Epidermal melanocyte (primary cell): ENCODE results near the gene CAPN5.

Experiments
- DNase-seq: peaks from one replicate; pipeline ENCODE4 v3.0.0; 2011; ENCODE audit warnings: low spot score; ENCODE audit not compliant: insufficient read length

Gene CAPN5

DNA sequence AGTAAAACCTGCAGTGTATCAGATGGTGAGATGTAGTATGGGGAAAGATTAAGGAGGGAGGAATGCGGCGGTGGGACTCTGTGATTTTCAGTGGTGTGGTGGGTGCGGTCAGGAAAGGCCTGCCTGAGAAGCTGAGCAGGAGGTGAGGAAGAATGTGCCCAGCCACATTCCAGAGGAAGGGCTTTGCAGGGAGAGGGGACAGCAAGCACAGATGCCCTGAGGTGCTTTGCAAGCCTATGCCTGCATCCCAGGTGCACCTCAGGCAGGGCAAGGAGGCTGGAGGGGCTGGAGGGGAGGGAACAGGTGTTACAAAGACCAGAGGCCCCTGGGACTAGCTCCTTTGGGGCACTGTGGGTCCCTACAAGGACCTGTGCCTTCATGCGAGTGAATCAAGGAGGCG, 103.3 kb downstream of the CAPN5 start:
- DNase-seq = no peak

DNA sequence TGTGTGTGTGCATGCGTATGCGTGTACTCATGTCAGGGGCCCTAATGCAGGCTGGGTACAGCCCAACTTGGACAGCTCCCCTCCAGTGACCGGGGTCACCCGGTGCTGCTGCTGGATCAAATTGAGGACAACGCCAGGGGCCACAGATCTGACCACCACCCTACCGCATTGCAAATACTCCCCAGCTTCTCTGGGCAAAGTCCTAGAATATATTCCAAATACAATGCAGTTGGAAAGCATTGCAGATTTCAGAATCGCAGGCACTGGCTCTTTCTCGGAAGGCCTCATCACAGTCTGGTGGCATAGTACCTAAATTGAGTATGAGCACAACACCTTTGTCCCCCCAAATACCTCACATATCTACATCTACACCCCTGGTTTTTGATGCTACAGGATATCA, 104.5 kb downstream of the CAPN5 start:
- DNase-seq = no peak

DNA sequence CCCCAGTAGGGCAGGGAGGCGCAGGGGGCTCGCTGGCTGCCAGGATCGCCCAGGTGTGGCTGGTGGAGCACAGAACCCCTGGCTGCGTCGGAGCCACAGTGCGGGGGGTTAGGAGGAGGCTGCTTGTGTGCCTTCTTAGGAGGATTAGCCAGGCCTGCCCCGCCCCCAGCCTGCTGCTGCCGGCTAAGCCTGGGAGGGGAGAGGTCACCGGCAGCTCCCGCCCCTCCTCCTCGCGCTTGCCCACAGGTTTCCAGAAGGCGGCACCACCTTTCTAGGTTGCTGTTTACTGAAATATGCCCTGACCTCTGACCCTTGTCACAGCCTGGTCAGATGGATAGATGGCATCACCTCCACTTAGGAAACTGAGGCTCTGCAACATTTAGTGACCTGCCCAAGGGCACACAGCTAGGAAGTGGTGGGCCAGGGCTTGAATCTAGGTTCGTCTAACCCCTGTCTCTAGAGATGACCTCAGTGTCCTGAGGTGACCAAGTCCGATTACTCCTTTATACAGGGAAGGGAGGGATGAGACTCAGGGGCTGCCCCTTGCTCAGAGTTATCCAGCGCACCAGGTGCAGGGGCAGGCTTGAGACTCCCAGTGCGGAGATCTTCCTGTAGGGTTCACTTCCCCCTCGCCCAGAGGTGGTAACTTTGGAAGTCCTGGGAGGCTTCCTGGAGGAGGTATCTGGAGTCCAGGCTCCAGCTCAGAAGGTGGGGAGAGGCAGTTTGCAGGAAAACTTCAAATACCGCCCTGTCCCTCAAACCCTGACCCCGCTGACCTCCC, 105.3 kb downstream of the CAPN5 start:
- no peak for DNase-seq

DNA sequence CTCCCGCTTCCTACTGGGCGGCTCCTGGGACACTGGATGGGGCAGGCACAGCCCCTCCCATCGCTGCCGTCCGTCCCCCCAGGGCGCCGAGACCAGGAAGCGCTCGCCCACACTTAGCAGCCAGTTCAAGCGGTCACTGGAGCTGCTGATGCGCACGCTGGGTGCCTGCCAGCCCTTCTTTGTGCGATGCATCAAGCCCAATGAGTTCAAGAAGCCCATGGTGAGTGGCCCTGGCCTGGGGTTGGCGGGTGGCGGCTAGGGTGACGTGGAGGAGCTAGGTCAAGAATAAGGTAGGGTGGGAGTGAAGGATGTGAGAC, 105.9 kb downstream of the CAPN5 start:
- no peak for DNase-seq

DNA sequence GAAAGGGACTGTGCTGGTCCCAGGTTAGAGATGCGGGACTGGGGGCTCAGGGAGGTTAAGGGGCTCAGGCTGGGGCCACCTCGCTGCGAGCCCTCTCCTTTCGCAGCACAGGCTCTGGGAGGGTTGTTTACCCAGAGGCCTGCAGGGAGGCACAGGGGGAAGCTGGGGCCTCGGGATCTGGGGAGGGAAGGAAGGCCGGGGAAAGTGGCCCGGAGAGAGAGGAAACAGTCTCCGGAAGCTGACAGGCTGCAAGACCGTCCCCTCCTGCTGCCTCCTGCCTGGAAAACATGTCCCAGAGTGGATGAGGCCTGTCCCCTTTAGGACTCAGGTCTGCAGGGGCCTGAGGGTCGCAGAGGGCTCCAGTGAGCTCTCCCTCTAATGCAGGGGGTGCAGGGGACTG, 106.7 kb downstream of the CAPN5 start:
- DNase-seq = no peak

DNA sequence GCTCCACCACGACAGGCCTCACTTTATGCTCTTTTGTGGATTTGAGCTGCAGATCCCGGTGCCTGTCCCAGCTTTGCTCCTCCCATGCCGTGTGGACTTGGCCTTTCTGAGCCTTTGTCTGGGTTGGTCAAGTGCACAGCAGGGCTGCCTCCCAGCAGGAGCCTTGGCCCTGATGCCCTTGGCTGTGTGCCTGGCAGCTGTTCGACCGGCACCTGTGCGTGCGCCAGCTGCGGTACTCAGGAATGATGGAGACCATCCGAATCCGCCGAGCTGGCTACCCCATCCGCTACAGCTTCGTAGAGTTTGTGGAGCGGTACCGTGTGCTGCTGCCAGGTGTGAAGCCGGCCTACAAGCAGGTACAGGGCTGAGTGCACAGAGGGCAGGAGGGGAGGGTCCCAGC, 107.8 kb downstream of the CAPN5 start:
- no peak for DNase-seq

DNA sequence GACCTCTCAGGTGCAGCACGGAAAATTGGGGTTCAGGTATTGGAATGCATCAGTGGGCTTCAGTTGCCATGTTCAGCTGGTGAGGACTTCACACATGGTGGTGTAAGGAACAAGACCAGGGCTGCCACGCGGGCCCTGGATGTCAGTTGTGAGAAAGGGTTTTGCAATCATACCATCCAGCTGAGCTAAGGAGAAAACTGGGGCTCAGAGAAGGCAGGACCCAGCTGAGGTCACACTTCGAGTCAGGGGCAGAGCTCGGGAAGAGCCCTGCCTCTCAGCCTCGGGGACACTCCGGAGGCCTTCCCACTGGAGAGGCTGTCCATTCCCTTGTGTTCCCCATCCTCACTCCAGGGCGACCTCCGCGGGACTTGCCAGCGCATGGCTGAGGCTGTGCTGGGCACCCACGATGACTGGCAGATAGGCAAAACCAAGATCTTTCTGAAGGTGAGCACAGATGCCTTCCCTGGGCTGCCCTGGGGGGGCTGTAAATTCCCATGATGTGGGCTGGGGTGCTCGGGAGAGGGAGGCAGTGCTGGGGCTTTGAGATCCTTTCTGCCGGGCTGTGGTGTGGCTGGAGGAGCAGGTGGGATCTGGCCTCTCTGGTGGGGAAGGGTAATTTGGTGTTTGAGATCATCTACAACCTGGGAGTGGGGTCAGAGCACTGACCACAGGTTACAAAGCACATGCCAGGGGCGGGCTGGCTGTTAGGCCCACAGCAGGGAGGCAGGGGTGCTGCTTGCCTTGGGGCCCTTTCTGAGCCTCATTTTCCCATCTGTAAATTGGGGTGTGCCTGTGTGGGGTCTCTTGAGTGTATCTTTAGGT, 108.5 kb downstream of the CAPN5 start:
- DNase-seq = no peak
